ENCODE data around the gene IL17F. TPM values are rescaled to one million over a fixed set of nuclear protein-coding genes. Genes with fewer than 3 reads are reported as not detected.

The IL17F gene
- total RNA-seq, 2 donors from 2014 or later, result 0.35 to 0.68 TPM

- Mint-ChIP-seq H3K36me3 (ENCODE audit: low read depth) (peaks cover 2% of the 10 kb centered on the region), H3K4me3 (no peak overlapping the region), H3K4me1 (peaks cover under 1% of the 10 kb centered on the region), H3K27ac (no peak overlapping the region), H3K27me3 (no peaks in the 10 kb centered on the region)
- DNase-seq, result no peak
- ATAC-seq, result no peak
- H3K9me3 ChIP-seq (ENCODE audit: control insufficient read depth, low read length, poor library complexity, severe bottlenecking), result no peaks in the 10 kb centered on the region
These were observed 18.5 kb upstream of the IL17F start for GRCh38 chr6:52262620-52263344.

GRCh38 chr6:52261229-52261628 is 16.9 kb upstream of the IL17F start:
- no peaks in the 10 kb centered on the region for H3K4me1 Mint-ChIP-seq
- ATAC-seq, result no peak
- DNase-seq, result no peak
- no peaks in the 10 kb centered on the region for H3K9me3 ChIP-seq (ENCODE audit: control insufficient read depth, low read length, poor library complexity, severe bottlenecking)
- no peak overlapping the region for H3K27ac Mint-ChIP-seq
- no peaks in the 10 kb centered on the region for H3K27me3 Mint-ChIP-seq
- H3K36me3 Mint-ChIP-seq (ENCODE audit: low read depth), result no peaks in the 10 kb centered on the region
- no peak overlapping the region for H3K4me3 Mint-ChIP-seq

GRCh38 chr6:52260634-52261033 is 16.3 kb upstream of the IL17F start:
- Mint-ChIP-seq H3K27ac (no peak overlapping the region), H3K36me3 (ENCODE audit: low read depth) (no peaks in the 10 kb centered on the region), H3K27me3 (no peaks in the 10 kb centered on the region), H3K4me3 (no peak overlapping the region), H3K4me1 (no peaks in the 10 kb centered on the region)
- DNase-seq (no peak), ATAC-seq (no peak)
- H3K9me3 ChIP-seq (ENCODE audit: control insufficient read depth, low read length, poor library complexity, severe bottlenecking), result no peaks in the 10 kb centered on the region

GRCh38 chr6:52255434-52255833 is 11.1 kb upstream of the IL17F start:
- peaks cover 8% of the 10 kb centered on the region for H3K36me3 Mint-ChIP-seq (ENCODE audit: low read depth)
- DNase-seq, result no peak
- peaks cover 15% of the 10 kb centered on the region for H3K4me1 Mint-ChIP-seq
- H3K9me3 ChIP-seq (ENCODE audit: control insufficient read depth, low read length, poor library complexity, severe bottlenecking), result no peaks in the 10 kb centered on the region
- H3K27me3 Mint-ChIP-seq, result peaks cover 41% of the 10 kb centered on the region
- H3K27ac Mint-ChIP-seq, result no peak overlapping the region
- H3K4me3 Mint-ChIP-seq, result no peak overlapping the region
- no peak for ATAC-seq

- H3K27ac Mint-ChIP-seq, result no peak overlapping the region
- no peak for DNase-seq
- no peak overlapping the region for H3K4me3 Mint-ChIP-seq
- peaks cover 15% of the 10 kb centered on the region for H3K4me1 Mint-ChIP-seq
- H3K9me3 ChIP-seq (ENCODE audit: control insufficient read depth, low read length, poor library complexity, severe bottlenecking), result no peaks in the 10 kb centered on the region
- H3K27me3 Mint-ChIP-seq, result peaks cover 46% of the 10 kb centered on the region
- ATAC-seq, result no peak
- H3K36me3 Mint-ChIP-seq (ENCODE audit: low read depth), result peaks cover 10% of the 10 kb centered on the region
These were observed 10.6 kb upstream of the IL17F start for GRCh38 chr6:52254731-52255378.

- H3K9me3 ChIP-seq (ENCODE audit: control insufficient read depth, low read length, poor library complexity, severe bottlenecking), result no peaks in the 10 kb centered on the region
- ATAC-seq, result no peak
- Mint-ChIP-seq H3K27ac (no peak overlapping the region), H3K27me3 (peaks cover 55% of the 10 kb centered on the region), H3K4me1 (peaks cover 15% of the 10 kb centered on the region), H3K4me3 (peak overlapping the region; percentile 9), H3K36me3 (ENCODE audit: low read depth) (peaks cover 10% of the 10 kb centered on the region)
- no peak for DNase-seq
These were observed 9.2 kb upstream of the IL17F start for GRCh38 chr6:52253494-52253893.

GRCh38 chr6:52251113-52251512 is 6.8 kb upstream of the IL17F start:
- DNase-seq, result no peak
- Mint-ChIP-seq H3K4me3 (no peak overlapping the region), H3K36me3 (ENCODE audit: low read depth) (peaks cover 10% of the 10 kb centered on the region), H3K4me1 (peaks cover 15% of the 10 kb centered on the region), H3K27ac (no peak overlapping the region), H3K27me3 (peaks cover 58% of the 10 kb centered on the region)
- H3K9me3 ChIP-seq (ENCODE audit: control insufficient read depth, low read length, poor library complexity, severe bottlenecking), result no peaks in the 10 kb centered on the region
- ATAC-seq, result no peak

- Mint-ChIP-seq H3K27me3 (peaks cover 44% of the 10 kb centered on the region), H3K4me3 (no peak overlapping the region)
- no peak for DNase-seq
These were observed 4.8 kb upstream of the IL17F start for GRCh38 chr6:52249078-52249477.

GRCh38 chr6:52245425-52245824 is 1.1 kb upstream of the IL17F start:
- Mint-ChIP-seq H3K27ac (no peak overlapping the region), H3K4me1 (peaks cover 7% of the 10 kb centered on the region), H3K4me3 (no peak overlapping the region), H3K36me3 (ENCODE audit: low read depth) (peaks cover 2% of the 10 kb centered on the region), H3K27me3 (peaks cover 18% of the 10 kb centered on the region)
- DNase-seq, result no peak
- H3K9me3 ChIP-seq (ENCODE audit: control insufficient read depth, low read length, poor library complexity, severe bottlenecking), result no peaks in the 10 kb centered on the region
- no peak for ATAC-seq

More at GRCh38 chr6:52249078-52249477, 4.8 kb upstream of the IL17F start:
- peaks cover 8% of the 10 kb centered on the region for H3K4me1 Mint-ChIP-seq
- no peak for ATAC-seq
- H3K36me3 Mint-ChIP-seq (ENCODE audit: low read depth), result peaks cover 4% of the 10 kb centered on the region
- no peak overlapping the region for H3K27ac Mint-ChIP-seq
- no peaks in the 10 kb centered on the region for H3K9me3 ChIP-seq (ENCODE audit: control insufficient read depth, low read length, poor library complexity, severe bottlenecking)

GRCh38 chr6:52243282-52243893 is 912 bp downstream of the IL17F start:
- DNase-seq (no peak), ATAC-seq (no peak)
- no peaks in the 10 kb centered on the region for H3K36me3 Mint-ChIP-seq (ENCODE audit: low read depth)
- no peak overlapping the region for H3K27ac Mint-ChIP-seq
- no peak overlapping the region for H3K4me3 Mint-ChIP-seq
- H3K4me1 Mint-ChIP-seq, result peaks cover 11% of the 10 kb centered on the region
- H3K27me3 Mint-ChIP-seq, result peaks cover 2% of the 10 kb centered on the region
- no peaks in the 10 kb centered on the region for H3K9me3 ChIP-seq (ENCODE audit: control insufficient read depth, low read length, poor library complexity, severe bottlenecking)

GRCh38 chr6:52241819-52242218 is 2.5 kb downstream of the IL17F start:
- Mint-ChIP-seq H3K4me3 (no peak overlapping the region), H3K27me3 (peaks cover 13% of the 10 kb centered on the region), H3K36me3 (ENCODE audit: low read depth) (peaks cover 3% of the 10 kb centered on the region), H3K27ac (no peak overlapping the region), H3K4me1 (peaks cover 11% of the 10 kb centered on the region)
- DNase-seq (no peak), ATAC-seq (peak; percentile 60)
- H3K9me3 ChIP-seq (ENCODE audit: control insufficient read depth, low read length, poor library complexity, severe bottlenecking), result no peaks in the 10 kb centered on the region

- peaks cover 39% of the 10 kb centered on the region for H3K27me3 Mint-ChIP-seq
- peaks cover 6% of the 10 kb centered on the region for H3K36me3 Mint-ChIP-seq (ENCODE audit: low read depth)
- H3K27ac Mint-ChIP-seq, result no peak overlapping the region
- no peak overlapping the region for H3K4me3 Mint-ChIP-seq
- H3K4me1 Mint-ChIP-seq, result peaks cover 7% of the 10 kb centered on the region
- ATAC-seq, result no peak
- DNase-seq, result no peak
- no peaks in the 10 kb centered on the region for H3K9me3 ChIP-seq (ENCODE audit: control insufficient read depth, low read length, poor library complexity, severe bottlenecking)
These were observed 10.1 kb downstream of the IL17F start for GRCh38 chr6:52233975-52234823.

- peaks cover 3% of the 10 kb centered on the region for H3K36me3 Mint-ChIP-seq (ENCODE audit: low read depth)
- H3K27me3 Mint-ChIP-seq, result peaks cover 37% of the 10 kb centered on the region
- H3K4me1 Mint-ChIP-seq, result peaks cover 10% of the 10 kb centered on the region
- H3K27ac Mint-ChIP-seq, result no peak overlapping the region
- DNase-seq, result no peak
- ATAC-seq, result no peak
- no peak overlapping the region for H3K4me3 Mint-ChIP-seq
- no peaks in the 10 kb centered on the region for H3K9me3 ChIP-seq (ENCODE audit: control insufficient read depth, low read length, poor library complexity, severe bottlenecking)
These were observed 11.3 kb downstream of the IL17F start for GRCh38 chr6:52233005-52233404.
